ENCODE measurements around the gene ANKRD31. TPM values are rescaled to one million over a fixed set of nuclear protein-coding genes. Genes with fewer than 3 reads are reported as not detected.

The ANKRD31 gene
- total RNA-seq, 1 experiment from 2014 or later, result 0.30 TPM

GRCh38 chr5:75200776-75201175 is 35.9 kb downstream of the ANKRD31 start:
- no peak overlapping the region for H3K4me2 ChIP-seq (ENCODE audit: low read length)
- no peak overlapping the region for H3K9ac ChIP-seq (ENCODE audit: low read length)
- CTCF ChIA-PET, result no interaction called here
- H3K4me1 ChIP-seq (ENCODE audit: control insufficient read depth in 1 of 2, insufficient read depth in 2 of 2, low read length in 2 of 2), result no peaks in the 10 kb centered on the region
- H3K79me2 ChIP-seq (ENCODE audit: insufficient read depth, low read length), result no peaks in the 10 kb centered on the region
- H3K36me3 ChIP-seq (ENCODE audit: control insufficient read depth in 1 of 2, insufficient read depth in 2 of 2, low read length in 2 of 2), result no peaks in the 10 kb centered on the region
- intact Hi-C loops (cut with micrococcal nuclease), result no loop called here
- TF ChIP-seq CEBPB (IDR thresholded peaks at IDR 0.05; ENCODE audit: low read depth) (no peak), EGR1 (IDR thresholded peaks at IDR 0.05; ENCODE audit: low read depth) (no peak), CBX3 (IDR thresholded peaks at IDR 0.05; ENCODE audit: low read depth) (no peak), YY1 (IDR thresholded peaks at IDR 0.05; ENCODE audit: extremely low read depth, insufficient replicate concordance, low read depth, low read length) (no peak)
- H3K9me3 ChIP-seq (ENCODE audit: control insufficient read depth in 1 of 2, insufficient read depth in 1 of 2, low read depth in 1 of 2, low read length in 2 of 2), result no peaks in the 10 kb centered on the region
- no TSS peak for BruUV-seq (replicated peaks)
- no peak overlapping the region for H3K27ac ChIP-seq (ENCODE audit: low read depth, low read length)
- DNase-seq (ENCODE audit: low read depth, low spot score), result no peak
- H3K27me3 ChIP-seq (ENCODE audit: insufficient read depth, low read length), result no peaks in the 10 kb centered on the region
- H2AFZ ChIP-seq (ENCODE audit: low read depth, low read length, poor library complexity, severe bottlenecking), result no peak overlapping the region
- RAD21 ChIA-PET (ENCODE audit: low non-redundant PET in 1 of 2, low total read pairs in 2 of 2, uncharacterized antibody in 2 of 2, unreplicated experiment in 2 of 2), result no interaction called here
- no peaks in the 10 kb centered on the region for H3K9me2 ChIP-seq (ENCODE audit: insufficient read depth)
- H3K4me3 ChIP-seq (replicated peaks in 1 of 2; ENCODE audit: low read depth in 1 of 2, low read length in 2 of 2), result no peak overlapping the region
- no peak for ATAC-seq
- POLR2A ChIA-PET, result no interaction called here
- H4K20me1 ChIP-seq (ENCODE audit: insufficient read depth), result no peaks in the 10 kb centered on the region

GRCh38 chr5:75199946-75200345 is 36.7 kb downstream of the ANKRD31 start:
- Histone ChIP-seq H3K4me3 (replicated peaks in 1 of 2; ENCODE audit: low read depth in 1 of 2, low read length in 2 of 2) (no peak overlapping the region), H2AFZ (ENCODE audit: low read depth, low read length, poor library complexity, severe bottlenecking) (no peak overlapping the region), H4K20me1 (ENCODE audit: insufficient read depth) (no peaks in the 10 kb centered on the region), H3K9me3 (ENCODE audit: control insufficient read depth in 1 of 2, insufficient read depth in 1 of 2, low read depth in 1 of 2, low read length in 2 of 2) (no peaks in the 10 kb centered on the region), H3K4me1 (ENCODE audit: control insufficient read depth in 1 of 2, insufficient read depth in 2 of 2, low read length in 2 of 2) (no peaks in the 10 kb centered on the region), H3K27ac (ENCODE audit: low read depth, low read length) (no peak overlapping the region), H3K4me2 (ENCODE audit: low read length) (no peak overlapping the region), H3K36me3 (ENCODE audit: control insufficient read depth in 1 of 2, insufficient read depth in 2 of 2, low read length in 2 of 2) (no peaks in the 10 kb centered on the region), H3K79me2 (ENCODE audit: insufficient read depth, low read length) (no peaks in the 10 kb centered on the region), H3K9ac (ENCODE audit: low read length) (no peak overlapping the region), H3K9me2 (ENCODE audit: insufficient read depth) (no peaks in the 10 kb centered on the region), H3K27me3 (ENCODE audit: insufficient read depth, low read length) (no peaks in the 10 kb centered on the region)
- TF ChIP-seq EGR1 (IDR thresholded peaks at IDR 0.05; ENCODE audit: low read depth) (no peak), YY1 (IDR thresholded peaks at IDR 0.05; ENCODE audit: extremely low read depth, insufficient replicate concordance, low read depth, low read length) (no peak), CBX3 (IDR thresholded peaks at IDR 0.05; ENCODE audit: low read depth) (no peak), RAD21 (IDR thresholded peaks at IDR 0.05; ENCODE audit: low read depth) (no peak), REST (IDR thresholded peaks at IDR 0.05; ENCODE audit: low read depth) (no peak), SIN3A (IDR thresholded peaks at IDR 0.05; ENCODE audit: low read depth) (no peak), TCF7L2 (IDR thresholded peaks at IDR 0.05; ENCODE audit: borderline replicate concordance, extremely low read depth, insufficient read depth, insufficient read length) (no peak)
- no peak for ATAC-seq
- no peak for DNase-seq (ENCODE audit: low read depth, low spot score)
- POLR2A ChIA-PET, result no interaction called here
- BruUV-seq (replicated peaks), result no TSS peak
- CTCF ChIA-PET, result no interaction called here
- RAD21 ChIA-PET (ENCODE audit: low non-redundant PET in 1 of 2, low total read pairs in 2 of 2, uncharacterized antibody in 2 of 2, unreplicated experiment in 2 of 2), result no interaction called here
- intact Hi-C loops (cut with micrococcal nuclease), result no loop called here

All from HCT116 (cell line).